ENCODE results near the gene TFPT.

Gene TFPT

GRCh38 chr19:54156953-54157352 is 41.5 kb upstream of the TFPT start:
- no peaks in the 10 kb centered on the region for H3K27me3 ChIP-seq (ENCODE audit: control insufficient read depth, insufficient read depth, low read length, poor library complexity, severe bottlenecking)
- WGBS, 2 experiments = 94 to 95% methylated on average over 3 of the region's 3 CpGs
- peaks cover 15% of the 10 kb centered on the region for H3K4me1 ChIP-seq (ENCODE audit: control insufficient read depth, insufficient read depth, low read length)
- no peak overlapping the region for H3K27ac ChIP-seq (ENCODE audit: insufficient read depth, low read depth, low read length, poor library complexity, severe bottlenecking)
- H3K36me3 ChIP-seq (ENCODE audit: control insufficient read depth, insufficient read depth, low read length) = peaks cover 44% of the 10 kb centered on the region
- no peak overlapping the region for H3K4me3 ChIP-seq (ENCODE audit: insufficient read depth, low read depth, low read length)
- no peaks in the 10 kb centered on the region for H3K9me3 ChIP-seq (ENCODE audit: control insufficient read depth, low read length)

DNA sequence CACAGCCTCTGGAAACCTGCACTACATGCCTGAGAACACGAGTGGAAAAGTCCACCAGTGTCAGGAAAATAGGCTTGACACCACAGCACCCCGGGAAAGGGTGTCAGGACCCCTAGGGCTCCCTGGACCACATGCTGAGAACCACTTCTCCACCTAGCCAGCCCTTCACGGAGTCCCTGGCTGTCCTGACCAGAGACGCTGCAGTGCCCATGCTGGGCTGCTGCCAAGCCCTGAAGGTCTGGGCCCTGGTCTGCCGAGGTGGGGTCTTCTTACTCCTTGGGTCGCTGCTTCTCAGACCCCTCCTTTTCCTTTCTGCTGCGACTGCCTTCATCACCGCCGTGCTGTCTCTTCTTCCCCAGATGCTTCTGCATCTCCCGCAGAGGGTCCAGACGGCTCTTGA is 41.0 kb upstream of the TFPT start:
- WGBS, 2 experiments = 90 to 94% methylated on average over 11 of the region's 11 CpGs
- no peak overlapping the region for H3K4me3 ChIP-seq (ENCODE audit: insufficient read depth, low read depth, low read length)
- H3K9me3 ChIP-seq (ENCODE audit: control insufficient read depth, low read length) = no peaks in the 10 kb centered on the region
- H3K27me3 ChIP-seq (ENCODE audit: control insufficient read depth, insufficient read depth, low read length, poor library complexity, severe bottlenecking) = no peaks in the 10 kb centered on the region
- H3K4me1 ChIP-seq (ENCODE audit: control insufficient read depth, insufficient read depth, low read length) = peaks cover 15% of the 10 kb centered on the region
- H3K36me3 ChIP-seq (ENCODE audit: control insufficient read depth, insufficient read depth, low read length) = peaks cover 49% of the 10 kb centered on the region
- no peak overlapping the region for H3K27ac ChIP-seq (ENCODE audit: insufficient read depth, low read depth, low read length, poor library complexity, severe bottlenecking)

- 93 to 94% methylated on average over 19 of the region's 19 CpGs for WGBS, 2 experiments
These were observed 40.2 kb upstream of the TFPT start for GRCh38 chr19:54155694-54156093.

DNA sequence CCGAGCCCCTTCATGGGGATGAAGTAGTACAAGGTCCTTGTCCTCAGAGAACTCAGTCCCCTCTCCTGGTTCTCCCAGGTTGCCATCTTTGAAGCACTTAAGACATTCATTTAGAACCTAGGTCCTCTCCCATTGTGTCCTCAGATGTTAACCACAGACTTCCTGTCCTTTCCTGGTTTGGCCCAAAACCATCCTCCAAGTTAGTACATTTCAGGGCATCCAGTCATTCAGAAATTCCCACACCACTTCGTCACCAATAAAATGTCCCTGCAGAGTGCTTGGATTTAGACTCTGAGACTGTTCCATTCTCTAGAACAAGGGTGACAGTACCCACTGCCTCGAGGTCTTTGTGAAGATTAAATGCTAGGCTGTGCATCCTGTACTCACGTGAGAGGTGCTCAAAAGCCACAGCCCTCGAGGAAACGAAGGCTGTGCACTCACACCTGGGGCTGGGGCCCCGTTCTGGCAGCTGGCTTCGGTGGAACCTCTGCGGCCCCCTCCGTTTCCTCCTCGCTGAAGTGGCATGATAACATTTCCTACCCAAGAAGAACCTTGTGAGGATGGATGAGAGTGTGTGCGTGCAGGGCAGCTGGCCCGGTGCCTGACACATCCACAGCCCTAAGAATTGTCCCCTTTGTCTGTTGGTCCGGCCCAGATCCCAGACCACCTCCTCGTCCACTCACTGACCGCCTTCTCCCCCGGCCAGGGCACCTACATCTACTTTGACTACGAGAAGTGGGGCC is 39.3 kb upstream of the TFPT start:
- WGBS, 2 experiments = 94 to 96% methylated on average over 18 of the region's 18 CpGs
- no peaks in the 10 kb centered on the region for H3K27me3 ChIP-seq (ENCODE audit: control insufficient read depth, insufficient read depth, low read length, poor library complexity, severe bottlenecking)
- peaks cover 58% of the 10 kb centered on the region for H3K36me3 ChIP-seq (ENCODE audit: control insufficient read depth, insufficient read depth, low read length)
- H3K4me3 ChIP-seq (ENCODE audit: insufficient read depth, low read depth, low read length) = no peak overlapping the region
- no peaks in the 10 kb centered on the region for H3K9me3 ChIP-seq (ENCODE audit: control insufficient read depth, low read length)
- peaks cover 8% of the 10 kb centered on the region for H3K4me1 ChIP-seq (ENCODE audit: control insufficient read depth, insufficient read depth, low read length)
- no peak overlapping the region for H3K27ac ChIP-seq (ENCODE audit: insufficient read depth, low read depth, low read length, poor library complexity, severe bottlenecking)

More at GRCh38 chr19:54155694-54156093, 40.2 kb upstream of the TFPT start:
- H3K27me3 ChIP-seq (ENCODE audit: control insufficient read depth, insufficient read depth, low read length, poor library complexity, severe bottlenecking) = no peaks in the 10 kb centered on the region
- H3K4me1 ChIP-seq (ENCODE audit: control insufficient read depth, insufficient read depth, low read length) = peaks cover 9% of the 10 kb centered on the region
- H3K9me3 ChIP-seq (ENCODE audit: control insufficient read depth, low read length) = no peaks in the 10 kb centered on the region
- no peak overlapping the region for H3K4me3 ChIP-seq (ENCODE audit: insufficient read depth, low read depth, low read length)
- H3K27ac ChIP-seq (ENCODE audit: insufficient read depth, low read depth, low read length, poor library complexity, severe bottlenecking) = no peak overlapping the region
- peaks cover 53% of the 10 kb centered on the region for H3K36me3 ChIP-seq (ENCODE audit: control insufficient read depth, insufficient read depth, low read length)

DNA sequence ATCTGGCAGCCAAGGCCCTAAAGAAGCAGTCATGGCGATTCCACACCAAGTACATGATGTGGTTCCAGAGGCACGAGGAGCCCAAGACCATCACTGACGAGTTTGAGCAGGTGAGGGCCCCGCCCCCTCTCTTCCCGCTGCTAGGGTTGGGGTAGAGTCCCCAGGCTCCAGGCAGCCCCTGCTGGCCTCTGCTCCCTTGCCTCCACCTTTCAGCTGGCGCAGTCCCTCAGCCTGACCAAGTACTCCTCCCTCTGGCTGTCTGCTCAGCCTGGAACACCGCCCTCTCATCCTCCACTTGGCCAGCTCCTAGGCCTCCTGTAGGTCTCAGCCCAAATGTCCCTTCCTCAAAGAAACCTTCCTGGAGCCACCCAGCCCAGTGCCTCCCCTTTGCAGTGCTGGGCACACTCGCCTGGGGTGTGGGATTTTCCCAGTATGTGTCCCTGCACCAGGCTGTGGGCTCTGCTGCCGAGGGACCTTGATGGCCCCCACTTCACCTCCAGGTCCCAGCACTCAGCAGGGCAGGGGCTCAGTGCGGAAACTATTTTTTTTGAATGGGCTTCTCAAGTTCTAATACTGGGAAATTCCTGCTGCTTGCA is 38.4 kb upstream of the TFPT start:
- Histone ChIP-seq H3K27me3 (ENCODE audit: control insufficient read depth, insufficient read depth, low read length, poor library complexity, severe bottlenecking) (no peaks in the 10 kb centered on the region), H3K4me1 (ENCODE audit: control insufficient read depth, insufficient read depth, low read length) (peaks cover 6% of the 10 kb centered on the region), H3K27ac (ENCODE audit: insufficient read depth, low read depth, low read length, poor library complexity, severe bottlenecking) (no peak overlapping the region), H3K9me3 (ENCODE audit: control insufficient read depth, low read length) (no peaks in the 10 kb centered on the region), H3K4me3 (ENCODE audit: insufficient read depth, low read depth, low read length) (no peak overlapping the region), H3K36me3 (ENCODE audit: control insufficient read depth, insufficient read depth, low read length) (peaks cover 67% of the 10 kb centered on the region)
- 91% methylated on average over 10 of the region's 10 CpGs for WGBS, 2 experiments

DNA sequence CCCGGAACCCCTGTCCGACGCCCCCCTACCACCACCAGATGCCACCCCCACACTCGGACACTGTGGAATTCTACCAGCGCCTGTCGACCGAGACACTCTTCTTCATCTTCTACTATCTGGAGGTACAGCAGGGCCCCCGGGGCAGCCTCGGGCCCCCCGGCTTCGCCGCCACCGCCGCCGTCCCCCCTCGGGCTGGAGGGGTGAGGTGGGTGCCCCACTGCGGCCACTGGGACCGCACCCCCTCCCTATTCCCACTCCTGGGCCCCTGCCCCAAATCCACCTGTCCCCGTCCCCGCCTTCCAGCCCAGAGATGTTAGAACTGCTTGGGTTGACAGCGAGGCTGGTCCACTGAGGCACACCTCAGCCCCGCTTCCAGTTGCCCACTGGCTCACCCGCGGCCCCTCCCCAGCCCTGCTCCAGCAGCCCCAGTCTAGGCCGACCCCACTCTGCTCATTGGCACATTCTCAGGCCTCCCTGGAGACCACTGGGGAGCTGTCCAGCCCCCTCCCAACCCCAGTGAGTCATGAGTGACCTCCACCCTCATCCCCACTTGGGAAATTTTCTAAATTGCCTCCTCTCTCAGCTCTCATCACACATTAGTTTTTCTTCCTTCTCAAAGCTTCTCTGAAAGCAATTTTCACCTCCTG is 37.5 kb upstream of the TFPT start:
- WGBS, 2 experiments = 97 to 98% methylated on average over 25 of the region's 25 CpGs
- Histone ChIP-seq H3K36me3 (ENCODE audit: control insufficient read depth, insufficient read depth, low read length) (peaks cover 75% of the 10 kb centered on the region), H3K27me3 (ENCODE audit: control insufficient read depth, insufficient read depth, low read length, poor library complexity, severe bottlenecking) (no peaks in the 10 kb centered on the region)

DNA sequence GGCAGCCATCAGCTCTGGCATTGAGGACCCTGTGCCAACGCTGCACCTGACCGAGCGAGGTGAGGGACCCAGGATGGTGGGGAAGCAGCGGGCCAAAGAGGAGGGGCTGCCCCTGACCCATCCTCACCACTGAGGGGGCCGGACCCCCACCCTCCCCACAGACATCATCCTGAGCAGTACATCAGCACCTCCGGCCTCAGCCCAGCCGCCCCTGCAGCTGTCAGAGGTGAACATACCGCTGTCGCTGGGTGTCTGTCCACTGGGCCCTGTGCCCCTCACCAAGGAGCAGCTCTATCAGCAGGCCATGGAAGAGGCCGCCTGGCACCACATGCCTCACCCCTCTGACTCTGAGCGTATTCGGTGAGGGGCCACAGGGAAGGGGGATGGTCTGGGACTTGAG is 36.8 kb upstream of the TFPT start:
- peaks cover 82% of the 10 kb centered on the region for H3K36me3 ChIP-seq (ENCODE audit: control insufficient read depth, insufficient read depth, low read length)
- 95% methylated on average over 12 of the region's 12 CpGs for WGBS, 2 experiments
- H3K4me3 ChIP-seq (ENCODE audit: insufficient read depth, low read depth, low read length) = no peak overlapping the region
- H3K27ac ChIP-seq (ENCODE audit: insufficient read depth, low read depth, low read length, poor library complexity, severe bottlenecking) = no peak overlapping the region
- H3K9me3 ChIP-seq (ENCODE audit: control insufficient read depth, low read length) = no peaks in the 10 kb centered on the region
- H3K27me3 ChIP-seq (ENCODE audit: control insufficient read depth, insufficient read depth, low read length, poor library complexity, severe bottlenecking) = no peaks in the 10 kb centered on the region
- no peaks in the 10 kb centered on the region for H3K4me1 ChIP-seq (ENCODE audit: control insufficient read depth, insufficient read depth, low read length)

More for the DNA sequence above, 37.5 kb upstream of the TFPT start:
- H3K4me3 ChIP-seq (ENCODE audit: insufficient read depth, low read depth, low read length) = no peak overlapping the region
- no peak overlapping the region for H3K27ac ChIP-seq (ENCODE audit: insufficient read depth, low read depth, low read length, poor library complexity, severe bottlenecking)
- H3K9me3 ChIP-seq (ENCODE audit: control insufficient read depth, low read length) = no peaks in the 10 kb centered on the region
- no peaks in the 10 kb centered on the region for H3K4me1 ChIP-seq (ENCODE audit: control insufficient read depth, insufficient read depth, low read length)

- Histone ChIP-seq H3K4me3 (ENCODE audit: insufficient read depth, low read depth, low read length) (no peak overlapping the region), H3K27ac (ENCODE audit: insufficient read depth, low read depth, low read length, poor library complexity, severe bottlenecking) (no peak overlapping the region), H3K36me3 (ENCODE audit: control insufficient read depth, insufficient read depth, low read length) (peaks cover 89% of the 10 kb centered on the region), H3K4me1 (ENCODE audit: control insufficient read depth, insufficient read depth, low read length) (no peaks in the 10 kb centered on the region), H3K9me3 (ENCODE audit: control insufficient read depth, low read length) (no peaks in the 10 kb centered on the region), H3K27me3 (ENCODE audit: control insufficient read depth, insufficient read depth, low read length, poor library complexity, severe bottlenecking) (no peaks in the 10 kb centered on the region)
- 95 to 96% methylated on average over 23 of the region's 23 CpGs for WGBS, 2 experiments
These were observed 36.0 kb upstream of the TFPT start for GRCh38 chr19:54151362-54152035.

DNA sequence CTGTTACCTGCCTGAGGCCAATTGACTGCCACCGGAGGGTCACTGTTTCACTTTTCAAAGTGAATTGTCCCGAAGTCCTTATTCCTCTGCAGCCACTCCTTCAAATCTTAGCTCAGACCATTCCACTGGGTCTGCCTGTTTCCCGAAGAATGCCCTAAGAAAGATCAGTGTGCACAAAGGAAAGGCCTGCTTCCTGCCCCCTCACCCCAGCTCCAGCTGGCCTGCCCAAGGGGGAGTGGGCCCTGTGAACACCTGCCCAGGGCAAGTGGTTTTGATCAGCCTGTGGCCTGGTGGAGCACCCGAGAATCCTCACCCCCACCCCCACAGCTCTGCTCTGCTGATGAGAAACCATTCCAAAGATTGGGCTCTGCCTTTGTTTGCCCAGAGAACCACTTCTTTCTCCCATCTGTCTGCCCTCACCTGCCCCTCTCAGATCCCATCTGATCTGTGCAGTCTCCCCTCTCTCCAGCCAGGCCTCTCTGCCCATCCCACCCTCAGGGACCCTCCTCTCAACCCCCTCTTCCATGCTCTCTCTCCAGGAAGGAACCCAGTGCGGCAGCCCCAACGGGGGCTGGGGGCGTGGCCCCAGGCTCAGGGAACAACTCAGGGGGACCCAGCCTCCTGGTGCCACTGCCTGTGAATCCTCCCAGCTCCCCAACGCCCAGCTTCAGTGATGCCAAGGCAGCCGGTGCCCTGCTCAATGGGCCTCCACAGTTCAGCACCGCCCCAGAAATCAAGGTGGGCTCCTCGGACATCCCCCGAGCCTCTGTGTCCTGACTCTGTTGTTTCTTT is 33.8 kb upstream of the TFPT start:
- no peak overlapping the region for H3K27ac ChIP-seq (ENCODE audit: insufficient read depth, low read depth, low read length, poor library complexity, severe bottlenecking)
- H3K36me3 ChIP-seq (ENCODE audit: control insufficient read depth, insufficient read depth, low read length) = peaks cover 88% of the 10 kb centered on the region
- H3K4me1 ChIP-seq (ENCODE audit: control insufficient read depth, insufficient read depth, low read length) = no peaks in the 10 kb centered on the region
- no peaks in the 10 kb centered on the region for H3K27me3 ChIP-seq (ENCODE audit: control insufficient read depth, insufficient read depth, low read length, poor library complexity, severe bottlenecking)
- H3K4me3 ChIP-seq (ENCODE audit: insufficient read depth, low read depth, low read length) = no peak overlapping the region
- no peaks in the 10 kb centered on the region for H3K9me3 ChIP-seq (ENCODE audit: control insufficient read depth, low read length)
- 94 to 95% methylated on average over 12 of the region's 12 CpGs for WGBS, 2 experiments
